ENCODE measurements around the gene SLC25A19. TPM values are rescaled to one million over a fixed set of nuclear protein-coding genes. Genes with fewer than 3 reads are reported as not detected.

SLC25A19 gene
- total and polyA plus RNA-seq, 2 of the 8 experiments (the other 6 are each of a cell fraction or from before 2014, with no cell fraction given) = 28.6 to 32.6 TPM

- WGBS, 2 experiments (ENCODE audit: extremely low coverage in 1 of 2, insufficient coverage in 1 of 2, insufficient read length in 1 of 2, insufficient replicate concordance in 2 of 2, low coverage in 1 of 2, low lambda C conversion rate in 2 of 2, missing lambda C conversion rate in 1 of 2) = 87% methylated on average over 5 of the region's 5 CpGs; no CpG with 5 or more reads in 1 of the 2 experiments
- H4K20me1 ChIP-seq (replicated peaks in 1 of 2; ENCODE audit: control insufficient read depth in 1 of 2, insufficient read depth in 2 of 2, low read length in 2 of 2) = peaks cover 3 to 7% of the 10 kb centered on the region in 2 experiments
- no peak overlapping the region for H3K27ac ChIP-seq (ENCODE audit: low read depth, low read length)
- H3K36me3 ChIP-seq (ENCODE audit: control insufficient read depth in 2 of 4, insufficient read depth in 4 of 4, low read length in 3 of 4) = peaks cover 3 to 14% (median 9%) of the 10 kb centered on the region in 4 experiments; a peak in 5 of 8 replicates
- no peak overlapping the region for H3K18ac ChIP-seq (ENCODE audit: extremely low read depth, low read length)
- H3K14ac ChIP-seq (ENCODE audit: insufficient read length) = no peak overlapping the region
- H3K23me2 ChIP-seq (ENCODE audit: low read depth, low read length) = no peaks in the 10 kb centered on the region
- peaks cover 0 to 5% (median 0%) of the 10 kb centered on the region in 4 experiments; a peak in 2 of 7 replicates for H3K4me1 ChIP-seq (replicated peaks in 1 of 4; ENCODE audit: control insufficient read depth in 3 of 4, insufficient read depth in 4 of 4, low read length in 3 of 4)
- H2BK12ac ChIP-seq (ENCODE audit: low read depth, low read length) = no peak overlapping the region
- no peak overlapping the region for H4K8ac ChIP-seq (ENCODE audit: extremely low read depth, insufficient read depth, low read length)
- no peak overlapping the region for H4K5ac ChIP-seq (ENCODE audit: insufficient read length, low read depth, low read length)
- no peaks in the 10 kb centered on the region for H3K79me2 ChIP-seq (ENCODE audit: control insufficient read depth in 1 of 2, insufficient read depth in 2 of 2, low read length in 2 of 2)
- no peak overlapping the region for H3K4ac ChIP-seq (replicated peaks; ENCODE audit: insufficient read length, low read depth, low read length)
- H3K9ac ChIP-seq (replicated peaks in 1 of 4; ENCODE audit: extremely low read depth in 1 of 4, low read depth in 3 of 4, low read length in 3 of 4) = no peak overlapping the region
- H2BK5ac ChIP-seq (ENCODE audit: low read depth, low read length) = no peak overlapping the region; the same call in 1 of the 2 replicates
- no peak overlapping the region for H2AK5ac ChIP-seq (ENCODE audit: low read depth, low read length)
- no peak overlapping the region for H2BK20ac ChIP-seq (ENCODE audit: low read length)
- ChIA-PET POLR2A (ENCODE audit: partially characterized antibody) (interaction anchor here (0.6 to 1.6 kb wide), 8 partner anchors 11 to 1275 kb away, joined by 3 to 5 read pairs (median 3); no protein-coding TSS in a partner anchor), CTCF (ENCODE audit: partially characterized antibody) (interaction anchor here (0.6 to 2.8 kb wide), 12 partner anchors 11 to 173 kb away, joined by 3 to 9 read pairs (median 4); partner anchors contain the start of gene SLC25A19)
- H2BK120ac ChIP-seq (replicated peaks; ENCODE audit: low read depth, low read length) = no peak overlapping the region
- H3K9me3 ChIP-seq (ENCODE audit: insufficient read depth in 2 of 2, low read depth in 1 of 2, low read length in 1 of 2) = no peaks in the 10 kb centered on the region
- no peak overlapping the region for H3K4me3 ChIP-seq (ENCODE audit: extremely low read depth in 1 of 4, insufficient read depth in 2 of 4, low read depth in 3 of 4, low read length in 4 of 4)
- no peak overlapping the region for H3K4me2 ChIP-seq (ENCODE audit: insufficient read depth in 1 of 2, low read depth in 2 of 2, low read length in 2 of 2)
- H3K27me3 ChIP-seq (replicated peaks in 1 of 4; ENCODE audit: control insufficient read depth in 3 of 4, extremely low read depth in 1 of 4, insufficient read depth in 3 of 4, low read length in 3 of 4) = no peaks in the 10 kb centered on the region
- no peak overlapping the region for H2BK15ac ChIP-seq (ENCODE audit: low read length)
- no peak for DNase-seq (ENCODE audit: low read depth in 1 of 2, low spot score in 2 of 2)
- no peak overlapping the region for H2AFZ ChIP-seq (ENCODE audit: low read length)
- H3K56ac ChIP-seq (replicated peaks; ENCODE audit: insufficient read length, low read depth, low read length) = no peak overlapping the region
- H3K23ac ChIP-seq (ENCODE audit: insufficient read length) = no peak overlapping the region
- no peak overlapping the region for H4K91ac ChIP-seq (replicated peaks; ENCODE audit: insufficient read length, low read length)
- no peak for FAIRE-seq
- no peaks in the 10 kb centered on the region for H3K79me1 ChIP-seq (ENCODE audit: low read depth, low read length)
- no peak for TF ChIP-seq POLR2AphosphoS5 (IDR thresholded peaks at IDR 0.05; ENCODE audit: low read depth, low read length)
- TF ChIP-seq TAF1 (IDR thresholded peaks at IDR 0.05; ENCODE audit: low read depth, low read length) = no peak
- no peak for TF ChIP-seq EGR1 (IDR thresholded peaks at IDR 0.05; ENCODE audit: borderline replicate concordance, low read depth, low read length)
- TF ChIP-seq TBP (IDR thresholded peaks at IDR 0.05; ENCODE audit: low read depth, low read length) = no peak
- TF ChIP-seq FOSL1 (IDR thresholded peaks at IDR 0.05; ENCODE audit: insufficient read depth, low read depth, low read length) = no peak
- TF ChIP-seq SIX5 (IDR thresholded peaks at IDR 0.05; ENCODE audit: low read depth, low read length) = no peak
- no peak for TF ChIP-seq SP1 (IDR thresholded peaks at IDR 0.05; ENCODE audit: low read depth, low read length)
- TF ChIP-seq RFX5 (IDR thresholded peaks at IDR 0.05; ENCODE audit: borderline replicate concordance, low read depth, low read length) = no peak
- no peak for TF ChIP-seq POU5F1 (IDR thresholded peaks at IDR 0.05; ENCODE audit: low read depth, low read length)
- no peak for TF ChIP-seq CBX5 (IDR thresholded peaks at IDR 0.05; ENCODE audit: low read depth, low read length)
- TF ChIP-seq CBX8 (IDR thresholded peaks at IDR 0.05; ENCODE audit: borderline replicate concordance, low read depth, low read length) = no peak
- no peak for TF ChIP-seq HDAC2 (IDR thresholded peaks at IDR 0.05; ENCODE audit: borderline replicate concordance in 1 of 2, low read depth in 2 of 2, low read length in 2 of 2)
- no peak for TF ChIP-seq TAF7 (optimal IDR thresholded peaks at IDR 0.05; ENCODE audit: borderline replicate concordance, low read depth, low read length)
- no peak for TF ChIP-seq HDAC6 (IDR thresholded peaks at IDR 0.05; ENCODE audit: low read depth, low read length)
Measured at GRCh38 chr17:75316253-75316652, 27.0 kb upstream of the SLC25A19 start.
